ENCODE data around the gene FOXO3. TPM values are rescaled to one million over a fixed set of nuclear protein-coding genes. Genes with fewer than 3 reads are reported as not detected.
A peak's percentile ranks its signal among the peaks of the same experiment; 100 is the strongest.

FOXO3 gene
- total RNA-seq, 1 experiment from 2014 or later = 22.1 TPM

- Mint-ChIP-seq H3K27ac (peak overlapping the region; percentile 41 to 94 (median 48); a peak in 5 of 7 replicates), H3K9me3 (no peaks in the 10 kb centered on the region), H3K36me3 (ENCODE audit: insufficient read depth in 1 of 3, low read depth in 3 of 3) (peaks cover 12 to 18% (median 17%) of the 10 kb centered on the region in 3 experiments; a peak in 6 of 7 replicates), H3K27me3 (ENCODE audit: low read depth) (peaks cover 4% of the 10 kb centered on the region), H3K4me1 (peaks cover 34 to 40% of the 10 kb centered on the region in 2 experiments), H3K4me3 (peak overlapping the region in 1 of 2 experiments; percentile 18; a peak in 1 of 5 replicates)
- DNase-seq = no peak
- no peaks in the 10 kb centered on the region for H3K9me3 ChIP-seq (ENCODE audit: control insufficient read depth, low read depth, low read length)
- H2BK5ac ChIP-seq (ENCODE audit: insufficient read length, low read length) = no peak overlapping the region
- no peak overlapping the region for H3K4ac ChIP-seq (ENCODE audit: low read depth, low read length)
- no peaks in the 10 kb centered on the region for H3K79me1 ChIP-seq (ENCODE audit: insufficient read depth, low read depth, low read length, poor library complexity, severe bottlenecking)
- H3K18ac ChIP-seq (ENCODE audit: insufficient read length, low read depth, low read length) = no peak overlapping the region
- no peak overlapping the region for H2BK120ac ChIP-seq (ENCODE audit: low read depth, low read length, poor library complexity, severe bottlenecking)
- no peaks in the 10 kb centered on the region for H3K27me3 ChIP-seq (ENCODE audit: insufficient read depth, low read length)
- H2AFZ ChIP-seq (ENCODE audit: low read length) = no peak overlapping the region
- no peak overlapping the region for H2BK12ac ChIP-seq (ENCODE audit: insufficient read length, low read depth, low read length)
- H3K23me2 ChIP-seq (ENCODE audit: insufficient read length, low read depth, low read length, poor library complexity, severe bottlenecking) = no peaks in the 10 kb centered on the region
- no peak overlapping the region for H3K56ac ChIP-seq (ENCODE audit: insufficient read length, low read depth, low read length)
- H3K27ac ChIP-seq (ENCODE audit: insufficient read length, low read depth, low read length) = no peak overlapping the region
- H3K9ac ChIP-seq (ENCODE audit: extremely low read depth, insufficient read length, low read length) = no peak overlapping the region
- no peak overlapping the region for H3K14ac ChIP-seq (ENCODE audit: insufficient read depth, low read length)
- no peak overlapping the region for H2AK5ac ChIP-seq (ENCODE audit: insufficient read length, low read length)
- H4K8ac ChIP-seq (replicated peaks; ENCODE audit: insufficient read length, low read depth, low read length) = no peak overlapping the region
- H3K79me2 ChIP-seq (ENCODE audit: insufficient read depth, low read length) = peaks cover 4% of the 10 kb centered on the region; the same call in 1 of the 2 replicates
- H3K4me1 ChIP-seq (ENCODE audit: insufficient read depth, low read length) = peaks cover 7% of the 10 kb centered on the region; the same call in 1 of the 2 replicates
- H3K23ac ChIP-seq (ENCODE audit: insufficient read length, low read depth, low read length) = no peak overlapping the region
- WGBS (ENCODE audit: extremely low coverage, insufficient read length, low lambda C conversion rate) = no CpG with 5 or more reads among the region's 4 CpGs
- no peak for TF ChIP-seq CTCF (conservative IDR thresholded peaks at IDR 0.05)
- no peak overlapping the region for H2BK15ac ChIP-seq (ENCODE audit: low read depth, low read length)
- no peak overlapping the region for H3T11ph ChIP-seq (ENCODE audit: low read length)
- no peak overlapping the region for H4K5ac ChIP-seq (ENCODE audit: insufficient read length, low read depth, low read length)
- H2BK20ac ChIP-seq (ENCODE audit: low read depth, low read length, poor library complexity, severe bottlenecking) = no peak overlapping the region
- no peaks in the 10 kb centered on the region for H4K20me1 ChIP-seq (ENCODE audit: control insufficient read depth, insufficient read depth, insufficient read length)
- H3K4me2 ChIP-seq (ENCODE audit: insufficient read depth, insufficient read length, low read length) = no peak overlapping the region
- H4K91ac ChIP-seq (ENCODE audit: insufficient read length, low read depth, low read length) = no peak overlapping the region
These were observed 106.0 kb downstream of the FOXO3 start for GRCh38 chr6:108666656-108667260.
